Stimulated activated CD4-positive, alpha-beta T cell treated with anti-CD3 and anti-CD28 coated beads, Interleukin-1b, Interleukin-23, amount 100 ng/mL, for 24 hours (primary cell): ENCODE measurements around the gene TRIM62.

Experiments used
- DNase-seq, 4 experiments: peaks; one replicate each; pipeline ENCODE4 v3.0.0-alpha.2; 2020; ENCODE audit warnings: low read depth in 4 of 4, low spot score in 1 of 4

The TRIM62 gene

GRCh38 chr1:33162141-33162540 is 19.7 kb downstream of the TRIM62 start:
- DNase-seq = no peak

- no peak for DNase-seq
These were observed 20.7 kb downstream of the TRIM62 start for GRCh38 chr1:33161061-33161681.

- DNase-seq = no peak
These were observed 22.3 kb downstream of the TRIM62 start for GRCh38 chr1:33159577-33159976.

- DNase-seq = no peak
These were observed 23.5 kb downstream of the TRIM62 start for GRCh38 chr1:33158366-33158765.

- no peak for DNase-seq
These were observed 24.7 kb downstream of the TRIM62 start for GRCh38 chr1:33157131-33157530.

GRCh38 chr1:33155877-33156538 is 25.8 kb downstream of the TRIM62 start:
- DNase-seq = no peak

GRCh38 chr1:33153650-33154049 is 28.2 kb downstream of the TRIM62 start:
- DNase-seq = no peak

GRCh38 chr1:33152685-33153432 is 29.0 kb downstream of the TRIM62 start:
- no peak for DNase-seq

GRCh38 chr1:33151116-33151515 is 30.7 kb downstream of the TRIM62 start:
- DNase-seq = no peak

- no peak for DNase-seq
These were observed 31.3 kb downstream of the TRIM62 start for GRCh38 chr1:33150522-33150921.

GRCh38 chr1:33149453-33150190 is 32.2 kb downstream of the TRIM62 start:
- DNase-seq = no peak

- no peak for DNase-seq
These were observed 33.2 kb downstream of the TRIM62 start for GRCh38 chr1:33148615-33149014.

GRCh38 chr1:33147997-33148314 is 33.9 kb downstream of the TRIM62 start:
- no peak for DNase-seq

- no peak for DNase-seq
These were observed 34.4 kb downstream of the TRIM62 start for GRCh38 chr1:33147275-33147996.

GRCh38 chr1:33146003-33146402 is 35.8 kb downstream of the TRIM62 start:
- DNase-seq = no peak

GRCh38 chr1:33143698-33144097 is 38.1 kb downstream of the TRIM62 start:
- DNase-seq = no peak

GRCh38 chr1:33143176-33143575 is 38.7 kb downstream of the TRIM62 start:
- DNase-seq = no peak

GRCh38 chr1:33142483-33143064 is 39.3 kb downstream of the TRIM62 start:
- no peak for DNase-seq

GRCh38 chr1:33141781-33142180 is 40.1 kb downstream of the TRIM62 start:
- DNase-seq = no peak

GRCh38 chr1:33141216-33141615 is 40.6 kb downstream of the TRIM62 start:
- DNase-seq = no peak
